ENCODE results near the gene NUDT5. TPM values are rescaled to one million over a fixed set of nuclear protein-coding genes. Genes with fewer than 3 reads are reported as not detected.
"Not testable (repeated sequence)": the region's sequence is repeated elsewhere in the genome, so short reads cannot be mapped to it uniquely, and the experiment has no call there.

The NUDT5 gene
- total RNA-seq, 8 experiments from 2014 or later = 17.1 to 99.3 (median 36.6) TPM

GRCh38 chr10:12180221-12180974, 15.3 kb downstream of the NUDT5 start:
- ATAC-seq (replicated peaks in 6 of 8) = peak in 3 of 8 experiments; percentile 21 to 64 (median 54)
- H3K4me1 ChIP-seq (replicated peaks in 1 of 2) = peaks cover 13 to 15% of the 10 kb centered on the region in 2 donors
- H3K27ac ChIP-seq = no peak overlapping the region
- no peak overlapping the region for H3K4me3 ChIP-seq
- in situ Hi-C loops (cut with MboI; ENCODE audit: low pct_unique_long_range_greater_than_20kb in 2 of 9, low sequenced_read_pairs in 9 of 9, unreplicated experiment in 9 of 9) = no loop called here
- 28 to 100% (median 70%) methylated on average over 1 to 8 of the region's 9 CpGs for WGBS, 10 experiments

DNA sequence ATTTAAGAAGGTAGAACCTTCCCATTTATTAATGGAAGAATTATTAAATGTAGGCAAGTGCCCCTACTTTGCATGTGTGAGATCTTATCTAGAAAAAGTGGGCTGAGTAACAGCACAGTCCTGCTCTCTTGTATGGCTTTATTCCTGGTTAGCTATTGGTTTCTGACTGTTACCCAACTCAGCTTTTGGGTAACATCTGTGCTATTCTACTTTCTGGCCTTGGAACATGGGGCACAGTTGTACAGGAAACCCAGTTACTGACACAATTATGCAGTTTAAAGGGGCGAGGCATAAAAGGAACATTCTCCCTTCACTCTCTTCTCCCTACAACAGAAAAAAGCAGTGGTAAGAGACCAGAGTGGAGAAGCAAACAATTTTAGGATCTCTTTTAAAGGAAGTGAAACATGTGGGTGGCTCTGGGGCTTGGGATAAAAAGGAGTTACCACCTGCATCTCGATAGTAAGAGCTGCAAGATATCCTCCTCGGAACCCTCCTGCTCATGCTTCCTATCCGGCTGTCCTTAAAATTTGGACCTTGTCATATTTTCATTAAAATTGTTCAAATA, 16.0 kb downstream of the NUDT5 start:
- H3K4me3 ChIP-seq = no peak overlapping the region
- ATAC-seq (replicated peaks in 6 of 8) = no peak
- 80 to 100% (median 96%) methylated on average over 1 to 4 of the region's 4 CpGs for WGBS, 10 experiments
- H3K27ac ChIP-seq = no peak overlapping the region
- H3K4me1 ChIP-seq (replicated peaks in 1 of 2) = peaks cover 13 to 15% of the 10 kb centered on the region in 2 donors
- in situ Hi-C loops (cut with MboI; ENCODE audit: low pct_unique_long_range_greater_than_20kb in 2 of 9, low sequenced_read_pairs in 9 of 9, unreplicated experiment in 9 of 9) = no loop called here

DNA sequence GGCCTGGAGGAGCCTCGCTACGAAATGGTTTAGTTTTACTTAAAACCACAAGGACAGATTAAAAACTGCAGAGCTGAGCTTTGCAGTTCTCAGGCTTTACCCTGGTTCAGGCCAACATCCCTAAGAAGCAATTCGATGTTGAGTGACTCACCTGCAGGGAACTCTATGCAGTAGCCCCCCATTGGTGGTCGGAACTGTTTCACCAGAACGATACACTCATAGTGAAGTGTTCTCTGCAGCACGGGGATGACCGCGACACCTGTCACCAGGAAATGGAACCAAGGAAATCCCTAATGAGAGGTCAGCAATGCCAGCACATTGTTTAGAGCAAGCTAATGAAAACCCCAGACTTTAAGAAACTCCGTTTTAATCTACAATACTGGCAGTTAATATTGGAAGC, 18.0 kb downstream of the NUDT5 start:
- Histone ChIP-seq H3K4me3 (no peak overlapping the region), H3K4me1 (replicated peaks in 1 of 2) (peaks cover 13 to 15% of the 10 kb centered on the region in 2 donors), H3K27ac (no peak overlapping the region)
- WGBS, 10 experiments = 55 to 100% (median 89%) methylated on average over 1 to 8 of the region's 9 CpGs; no CpG with 5 or more reads in 2 of the 10 experiments
- in situ Hi-C loops (cut with MboI; ENCODE audit: low pct_unique_long_range_greater_than_20kb in 2 of 9, low sequenced_read_pairs in 9 of 9, unreplicated experiment in 9 of 9) = no loop called here
- no peak for ATAC-seq (replicated peaks in 6 of 8)

GRCh38 chr10:12171512-12171911, 24.2 kb downstream of the NUDT5 start:
- in situ Hi-C loops (cut with MboI; ENCODE audit: low pct_unique_long_range_greater_than_20kb in 2 of 9, low sequenced_read_pairs in 9 of 9, unreplicated experiment in 9 of 9); H3K4me1 ChIP-seq (replicated peaks in 1 of 2); H3K27ac ChIP-seq; H3K4me3 ChIP-seq; ATAC-seq (replicated peaks in 6 of 8): not testable (repeated sequence)
- WGBS, 10 experiments = 90 to 100% (median 96%) methylated on average over 2 to 5 of the region's 6 CpGs; no CpG with 5 or more reads in 1 of the 10 experiments

GRCh38 chr10:12165999-12166775, 29.5 kb downstream of the NUDT5 start:
- Histone ChIP-seq H3K27ac (no peak overlapping the region), H3K4me1 (replicated peaks in 1 of 2) (no peaks in the 10 kb centered on the region), H3K4me3 (no peak overlapping the region)
- ATAC-seq (replicated peaks in 6 of 8) = peak in 2 of 8 experiments; percentile 51 to 92
- in situ Hi-C loops (cut with MboI; ENCODE audit: low pct_unique_long_range_greater_than_20kb in 2 of 9, low sequenced_read_pairs in 9 of 9, unreplicated experiment in 9 of 9) = no loop called here
- 60 to 93% (median 74%) methylated on average over 1 to 6 of the region's 6 CpGs; no CpG with 5 or more reads in 3 of the 10 experiments for WGBS, 10 experiments

GRCh38 chr10:12165036-12165435, 30.7 kb downstream of the NUDT5 start:
- 30 to 88% (median 75%) methylated on average over 1 to 3 of the region's 3 CpGs; no CpG with 5 or more reads in 1 of the 10 experiments for WGBS, 10 experiments
- in situ Hi-C loops (cut with MboI; ENCODE audit: low pct_unique_long_range_greater_than_20kb in 2 of 9, low sequenced_read_pairs in 9 of 9, unreplicated experiment in 9 of 9) = no loop called here

GRCh38 chr10:12164085-12164484, 31.6 kb downstream of the NUDT5 start:
- no peak for ATAC-seq (replicated peaks in 6 of 8)
- WGBS, 10 experiments = 93 to 100% (median 97%) methylated on average over 1 to 7 of the region's 12 CpGs; no CpG with 5 or more reads in 1 of the 10 experiments
- Histone ChIP-seq H3K27ac (no peak overlapping the region), H3K4me1 (replicated peaks in 1 of 2) (no peaks in the 10 kb centered on the region), H3K4me3 (no peak overlapping the region)
- in situ Hi-C loops (cut with MboI; ENCODE audit: low pct_unique_long_range_greater_than_20kb in 2 of 9, low sequenced_read_pairs in 9 of 9, unreplicated experiment in 9 of 9) = no loop called here

More at GRCh38 chr10:12165036-12165435, 30.7 kb downstream of the NUDT5 start:
- Histone ChIP-seq H3K4me3 (no peak overlapping the region), H3K4me1 (replicated peaks in 1 of 2) (no peaks in the 10 kb centered on the region), H3K27ac (no peak overlapping the region)
- ATAC-seq (replicated peaks in 6 of 8) = no peak

DNA sequence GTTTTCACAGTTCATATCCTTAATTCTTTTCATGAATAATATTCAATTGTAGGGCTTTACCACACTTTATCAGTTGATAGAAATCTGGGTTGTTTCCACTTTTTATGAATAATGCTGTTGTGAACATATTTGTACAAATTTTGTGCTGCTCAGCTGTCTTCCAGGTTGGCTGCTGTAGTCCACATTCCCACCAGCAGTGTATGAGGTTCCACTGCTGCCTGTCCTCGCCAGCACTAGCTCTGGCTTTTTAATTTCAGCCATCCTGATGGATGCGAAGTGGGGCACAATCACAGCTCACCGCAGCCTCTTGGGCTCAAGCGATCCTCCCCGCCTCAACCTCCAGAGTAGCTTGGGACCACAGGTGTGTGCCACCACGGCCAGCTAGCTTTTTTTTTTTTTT, 32.8 kb downstream of the NUDT5 start:
- no peak for ATAC-seq (replicated peaks in 6 of 8)
- WGBS, 10 experiments = 90 to 100% (median 100%) methylated on average over 1 to 5 of the region's 6 CpGs; no CpG with 5 or more reads in 3 of the 10 experiments
- Histone ChIP-seq H3K27ac (no peak overlapping the region), H3K4me1 (replicated peaks in 1 of 2) (no peaks in the 10 kb centered on the region), H3K4me3 (no peak overlapping the region)
- in situ Hi-C loops (cut with MboI; ENCODE audit: low pct_unique_long_range_greater_than_20kb in 2 of 9, low sequenced_read_pairs in 9 of 9, unreplicated experiment in 9 of 9) = no loop called here

DNA sequence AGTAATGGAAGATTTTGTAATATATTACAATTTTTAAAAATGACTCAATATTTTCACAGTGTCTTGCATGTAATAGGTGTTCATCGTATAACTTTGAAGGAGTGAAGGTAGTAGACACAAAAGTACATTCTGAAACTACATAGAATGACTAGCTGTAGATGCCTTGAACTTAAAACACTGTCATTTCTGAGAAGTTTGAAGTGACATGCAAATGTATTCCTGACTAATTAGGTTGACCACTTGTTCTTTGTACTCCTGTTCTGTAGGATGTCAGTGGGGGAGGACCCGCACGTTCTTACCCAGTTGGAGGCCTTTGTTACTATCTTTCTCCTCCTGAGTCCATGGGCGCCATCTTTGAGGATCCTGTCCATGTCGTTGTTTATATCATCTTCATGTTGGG, 35.0 kb downstream of the NUDT5 start:
- in situ Hi-C loops (cut with MboI; ENCODE audit: low pct_unique_long_range_greater_than_20kb in 2 of 9, low sequenced_read_pairs in 9 of 9, unreplicated experiment in 9 of 9) = no loop called here
- 85 to 100% (median 98%) methylated on average over 1 to 5 of the region's 5 CpGs for WGBS, 10 experiments
- ATAC-seq (replicated peaks in 6 of 8) = no peak
- no peaks in the 10 kb centered on the region for H3K4me1 ChIP-seq (replicated peaks in 1 of 2)
- H3K4me3 ChIP-seq = no peak overlapping the region
- no peak overlapping the region for H3K27ac ChIP-seq

DNA sequence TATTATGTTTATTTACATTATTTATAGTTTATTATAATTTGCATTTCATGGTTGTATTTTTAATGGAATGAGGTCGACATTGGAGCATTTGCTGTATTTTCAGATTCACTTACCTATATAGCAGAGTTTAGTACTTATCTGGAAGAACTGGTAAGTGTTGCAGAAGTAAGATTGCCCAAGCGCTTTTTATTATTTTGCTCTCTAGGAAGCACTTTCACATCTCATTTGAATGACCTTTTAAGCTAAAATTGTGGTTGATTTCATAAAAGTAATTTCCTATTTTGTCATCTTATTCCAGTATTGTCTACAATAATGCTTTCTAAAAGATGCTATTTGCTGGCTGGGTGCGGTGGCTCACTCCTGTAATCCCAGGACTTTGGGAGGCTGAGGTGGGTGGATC, 37.6 kb downstream of the NUDT5 start:
- H3K4me1 ChIP-seq (replicated peaks in 1 of 2) = no peaks in the 10 kb centered on the region
- H3K27ac ChIP-seq = no peak overlapping the region
- 83 to 100% (median 93%) methylated on average over 1 to 3 of the region's 3 CpGs; no CpG with 5 or more reads in 1 of the 10 experiments for whole genome bisulfite sequencing, 10 experiments
- H3K4me3 ChIP-seq = no peak overlapping the region
- ATAC-seq (replicated peaks in 6 of 8) = no peak
- in situ Hi-C loops (cut with MboI; ENCODE audit: low pct_unique_long_range_greater_than_20kb in 2 of 9, low sequenced_read_pairs in 9 of 9, unreplicated experiment in 9 of 9) = no loop called here

- Histone ChIP-seq H3K4me3 (no peak overlapping the region), H3K27ac (no peak overlapping the region), H3K4me1 (replicated peaks in 1 of 2) (no peaks in the 10 kb centered on the region)
- WGBS, 10 experiments = 80 to 100% (median 90%) methylated on average over 2 to 12 of the region's 14 CpGs
- in situ Hi-C loops (cut with MboI; ENCODE audit: low pct_unique_long_range_greater_than_20kb in 2 of 9, low sequenced_read_pairs in 9 of 9, unreplicated experiment in 9 of 9) = no loop called here
- ATAC-seq (replicated peaks in 6 of 8) = no peak
These were observed 39.1 kb downstream of the NUDT5 start for GRCh38 chr10:12156367-12157123.

DNA sequence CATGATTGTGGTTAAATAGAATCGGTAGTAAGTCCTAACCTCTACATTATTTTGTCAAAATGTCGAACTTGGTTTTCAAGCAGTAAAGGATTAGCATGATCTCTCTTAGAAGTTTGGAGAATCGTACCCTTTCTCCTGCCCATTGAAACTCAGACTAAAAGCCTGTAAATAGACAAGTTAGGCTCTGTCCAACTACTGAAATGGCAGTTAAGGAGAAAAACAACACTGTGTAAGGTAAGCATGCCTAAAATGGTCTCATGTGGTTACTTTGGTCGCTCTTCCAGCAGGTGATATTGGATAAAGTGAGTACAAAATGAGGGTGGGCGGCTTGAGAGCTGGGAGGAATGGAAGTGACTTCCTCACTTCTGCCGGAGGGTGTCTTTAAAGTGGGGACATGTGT, 41.2 kb downstream of the NUDT5 start:
- in situ Hi-C loops (cut with MboI; ENCODE audit: low pct_unique_long_range_greater_than_20kb in 2 of 9, low sequenced_read_pairs in 9 of 9, unreplicated experiment in 9 of 9) = no loop called here
- Histone ChIP-seq H3K4me1 (replicated peaks in 1 of 2) (no peaks in the 10 kb centered on the region), H3K27ac (no peak overlapping the region), H3K4me3 (no peak overlapping the region)
- ATAC-seq (replicated peaks in 6 of 8) = no peak
- 38 to 100% (median 83%) methylated on average over 1 to 6 of the region's 6 CpGs for WGBS, 10 experiments
